Spinal cord (tissue), 10 donors: ENCODE data around the gene CADPS. TPM values are rescaled to one million over a fixed set of nuclear protein-coding genes. Genes with fewer than 3 reads are reported as not detected.

ENCODE experiments used
- DNase-seq, 6 donors: peaks; one replicate each; pipeline versions ENCODE4 v3.0.0 to v3.0.0-alpha.2; 2013 to 2015; ENCODE audit warnings: low spot score in 6 of 6, low read depth in 4 of 6
- H3K27ac ChIP-seq: one replicate; pipeline ENCODE4 v1.5.1; 2013; ENCODE audit warnings: low read depth, low read length, control low read depth
- H3K27me3 ChIP-seq: one replicate; pipeline ENCODE4 v1.6.1; 2013; ENCODE audit warnings: low read length; ENCODE audit not compliant: control insufficient read depth, insufficient read depth
- H3K36me3 ChIP-seq: one replicate; pipeline ENCODE4 v1.6.1; 2013; ENCODE audit warnings: low read length; ENCODE audit not compliant: control insufficient read depth, insufficient read depth
- H3K4me1 ChIP-seq: one replicate; pipeline ENCODE4 v1.6.1; 2013; ENCODE audit warnings: low read length; ENCODE audit not compliant: control insufficient read depth, insufficient read depth
- H3K4me3 ChIP-seq: one replicate; pipeline ENCODE4 v1.5.1; 2013; ENCODE audit warnings: low read depth, low read length, control low read depth
- H3K9me3 ChIP-seq: one replicate; pipeline ENCODE4 v1.6.1; 2013; ENCODE audit warnings: low read length; ENCODE audit not compliant: control insufficient read depth, insufficient read depth
- WGBS: methylation state at CpG from one replicate; pipeline ENCODE4 v1.1.5; 2013; ENCODE audit warnings: missing lambda C conversion rate; ENCODE audit not compliant: insufficient coverage; 5-methylcytosine and 5-hydroxymethylcytosine counted together
- long read RNA-seq, 4 donors: transcript quantifications; one replicate each; lab custom pipeline, GENCODE V29; 2026
- polyA plus RNA-seq, 2 donors: library from polyadenylated mRNA; unstranded; fragments of 120-200 nt; gene quantifications; one replicate each; pipeline ENCODE4 v1.2.1, GENCODE V29; 2013; ENCODE audit not compliant: insufficient read length in 2 of 2
- total RNA-seq, 2 donors: library from RNA; depleted of rRNA in 1 of 2; stranded (reverse); fragments of 120-200 nt in 1 of 2; fragments of >200 nt in 1 of 2; gene quantifications; one replicate each; pipeline versions ENCODE4 v1.2.3 to v1.2.4, GENCODE V29; 2013 to 2014
- donor health status: healthy.

Gene CADPS
- total RNA-seq (100 to 1,000 TPM in 1 of 2 donors, 10 to 100 TPM in 1; 79.7 to 251 TPM), polyA plus RNA-seq (100 to 1,000 TPM; 184 to 212 TPM)
- long read RNA-seq, donor 1, full-length matches to known transcripts, result 10 of 10 reads
- long read RNA-seq, donor 1, partial matches to known transcripts, result 0 of 10 reads
- long read RNA-seq, donor 1, other reads (novel, unspliced or antisense), result 0 of 10 reads
- long read RNA-seq, donor 2, full-length matches to known transcripts, result 4 of 20 reads
- long read RNA-seq, donor 2, partial matches to known transcripts, result 16 of 20 reads
- long read RNA-seq, donor 2, other reads (novel, unspliced or antisense), result 0 of 20 reads
- long read RNA-seq, donor 3, full-length matches to known transcripts, result 1 of 13 reads
- long read RNA-seq, donor 3, partial matches to known transcripts, result 12 of 13 reads
- long read RNA-seq, donor 3, other reads (novel, unspliced or antisense), result 0 of 13 reads
- long read RNA-seq, donor 4, result 0 reads

- H3K4me1 ChIP-seq, result peaks cover 21% of the 10 kb centered on the region
- H3K4me3 ChIP-seq, result peak within 1 kb of the TSS; percentile 61
- DNase-seq, result peak; percentile 56 to 97 (median 78)
- WGBS, result under 1% methylated on average over 82 of the region's 85 CpGs
- peak within 1 kb of the TSS; percentile 45 for H3K27ac ChIP-seq
- H3K9me3 ChIP-seq, result no peaks in the 10 kb centered on the region
- no peaks in the 10 kb centered on the region for H3K36me3 ChIP-seq
- peaks cover 23% of the 10 kb centered on the region for H3K27me3 ChIP-seq
These were observed at the start of gene CADPS for GRCh38 chr3:62874711-62875557. Gene CADPS (minus strand): TSS chr3:62875416. CDS start chr3:62875029, 387 bp downstream.

GRCh38 chr3:62923066-62923465 is 47.9 kb upstream of the CADPS start:
- Histone ChIP-seq H3K4me3 (no peak overlapping the region), H3K27me3 (peaks cover 3% of the 10 kb centered on the region), H3K27ac (no peak overlapping the region), H3K9me3 (no peaks in the 10 kb centered on the region), H3K4me1 (no peaks in the 10 kb centered on the region), H3K36me3 (no peaks in the 10 kb centered on the region)
- DNase-seq, result no peak
- WGBS, result 63% methylated on average over 2 of the region's 2 CpGs

- 89% methylated on average over 2 of the region's 2 CpGs for WGBS
- peaks cover 3% of the 10 kb centered on the region for H3K27me3 ChIP-seq
- no peak for DNase-seq
- H3K36me3 ChIP-seq, result no peaks in the 10 kb centered on the region
- no peaks in the 10 kb centered on the region for H3K9me3 ChIP-seq
- H3K4me1 ChIP-seq, result no peaks in the 10 kb centered on the region
- H3K27ac ChIP-seq, result no peak overlapping the region
- H3K4me3 ChIP-seq, result no peak overlapping the region
These were observed 47.1 kb upstream of the CADPS start for GRCh38 chr3:62922326-62922725.

GRCh38 chr3:62920466-62920784 is 45.2 kb upstream of the CADPS start:
- H3K27ac ChIP-seq, result no peak overlapping the region
- no peaks in the 10 kb centered on the region for H3K9me3 ChIP-seq
- H3K4me3 ChIP-seq, result no peak overlapping the region
- no peak for DNase-seq
- H3K36me3 ChIP-seq, result no peaks in the 10 kb centered on the region
- H3K27me3 ChIP-seq, result peaks cover 3% of the 10 kb centered on the region
- no peaks in the 10 kb centered on the region for H3K4me1 ChIP-seq

- Histone ChIP-seq H3K4me3 (no peak overlapping the region), H3K36me3 (no peaks in the 10 kb centered on the region), H3K4me1 (no peaks in the 10 kb centered on the region), H3K27ac (no peak overlapping the region), H3K27me3 (peaks cover 3% of the 10 kb centered on the region), H3K9me3 (no peaks in the 10 kb centered on the region)
- DNase-seq, result no peak
- WGBS, result no CpG with 5 or more reads among the region's 7 CpGs
These were observed 44.7 kb upstream of the CADPS start for GRCh38 chr3:62919784-62920465.

GRCh38 chr3:62918777-62919176 is 43.6 kb upstream of the CADPS start:
- Histone ChIP-seq H3K4me3 (no peak overlapping the region), H3K27me3 (no peaks in the 10 kb centered on the region), H3K27ac (no peak overlapping the region), H3K4me1 (no peaks in the 10 kb centered on the region), H3K36me3 (no peaks in the 10 kb centered on the region), H3K9me3 (no peaks in the 10 kb centered on the region)
- WGBS, result no CpG with 5 or more reads among the region's 2 CpGs
- no peak for DNase-seq

GRCh38 chr3:62918131-62918530 is 42.9 kb upstream of the CADPS start:
- no peaks in the 10 kb centered on the region for H3K9me3 ChIP-seq
- no peaks in the 10 kb centered on the region for H3K27me3 ChIP-seq
- H3K36me3 ChIP-seq, result no peaks in the 10 kb centered on the region
- no peaks in the 10 kb centered on the region for H3K4me1 ChIP-seq
- no peak overlapping the region for H3K4me3 ChIP-seq
- WGBS, result 81% methylated on average over 1 of the region's 1 CpG
- no peak for DNase-seq
- no peak overlapping the region for H3K27ac ChIP-seq

GRCh38 chr3:62911526-62911925 is 36.3 kb upstream of the CADPS start:
- no peaks in the 10 kb centered on the region for H3K9me3 ChIP-seq
- H3K27me3 ChIP-seq, result no peaks in the 10 kb centered on the region
- H3K36me3 ChIP-seq, result no peaks in the 10 kb centered on the region
- DNase-seq, result no peak
- no peaks in the 10 kb centered on the region for H3K4me1 ChIP-seq
- H3K4me3 ChIP-seq, result no peak overlapping the region
- no peak overlapping the region for H3K27ac ChIP-seq

- H3K4me1 ChIP-seq, result no peaks in the 10 kb centered on the region
- H3K4me3 ChIP-seq, result no peak overlapping the region
- DNase-seq, result no peak
- no peaks in the 10 kb centered on the region for H3K9me3 ChIP-seq
- no peaks in the 10 kb centered on the region for H3K36me3 ChIP-seq
- no peaks in the 10 kb centered on the region for H3K27me3 ChIP-seq
- H3K27ac ChIP-seq, result no peak overlapping the region
These were observed 30.1 kb upstream of the CADPS start for GRCh38 chr3:62905331-62905730.
